Endothelial cell of umbilical vein (primary cell): ENCODE results near the gene OR6Q1. TPM values are rescaled to one million over a fixed set of nuclear protein-coding genes. Genes with fewer than 3 reads are reported as not detected.

Source experiments
- BruUV-seq: library from RNA; stranded (reverse); fragments of 400-500 nt; replicated peaks from 2 replicates; lab custom pipeline; 2021; lab: Mats Ljungman, UMichigan
- CTCF ChIA-PET: fragments of 300-600, 350-600 bp; sonication (Branson Sonifier 250); formaldehyde crosslinking; loops from one replicate; lab custom pipeline; 2021; ENCODE audit warnings: antibody characterized with exemption, inconsistent platforms; lab: Charles Lee
- POLR2A ChIA-PET: fragments of 300-600, 350-600 bp; sonication (Branson Sonifier 250); formaldehyde crosslinking; loops from one replicate; lab custom pipeline; 2021; ENCODE audit warnings: antibody characterized with exemption, inconsistent platforms; lab: Charles Lee
- DNase-seq: peaks from one replicate; pipeline ENCODE4 v3.0.0-alpha.2; 2011; ENCODE audit warnings: low read depth, low spot score
- FAIRE-seq: peaks from 2 replicates; lab custom pipeline; 2011; peaks lifted over from hg19 to GRCh38; lab: Jason Lieb, UNC
- H2AFZ ChIP-seq: 2 replicates; pipeline ENCODE4 v1.6.0; 2012; ENCODE audit warnings: low read depth, low read length, control low read depth, inconsistent platforms
- H3K27ac ChIP-seq: 2 replicates; pipeline ENCODE4 v1.5.1; 2011; ENCODE audit warnings: low read depth, mild to moderate bottlenecking, control low read depth, low read length, moderate library complexity; ENCODE audit not compliant: insufficient read depth
- H3K27me3 ChIP-seq, 2 experiments: 2 replicates each; pipeline versions ENCODE4 v1.6.0 to v1.6.1; 2011; ENCODE audit warnings: low read length in 2 of 2, mixed read lengths in 1 of 2; ENCODE audit not compliant: control insufficient read depth in 2 of 2, insufficient read depth in 2 of 2
- H3K36me3 ChIP-seq, 2 experiments: 2 replicates in 1 of 2; 3 replicates in 1 of 2; pipeline ENCODE4 v1.5.1; 2011; ENCODE audit warnings: low read length in 2 of 2, mild to moderate bottlenecking in 1 of 2, moderate library complexity in 1 of 2; ENCODE audit not compliant: control insufficient read depth in 2 of 2, insufficient read depth in 2 of 2; ENCODE audit errors: extremely low read depth in 1 of 2
- H3K4me1 ChIP-seq: 3 replicates; pipeline ENCODE4 v1.5.1; 2011; ENCODE audit warnings: mild to moderate bottlenecking, low read length; ENCODE audit not compliant: control insufficient read depth, insufficient read depth; ENCODE audit errors: extremely low read depth
- H3K4me2 ChIP-seq: 2 replicates; pipeline ENCODE4 v1.6.1; 2011; ENCODE audit warnings: low read length, control low read depth, mixed read lengths; ENCODE audit not compliant: insufficient read depth
- H3K4me3 ChIP-seq, 3 experiments: fragments of 200-600 bp in 1 of 3; sonication (generic), shearing (Covaris generic) in 1 of 3; replicated peaks in 1 of 3; 2 replicates each; pipeline ENCODE4 v1.5.1; 2011 to 2016; ENCODE audit warnings: control low read depth in 3 of 3, low read length in 3 of 3, mild to moderate bottlenecking in 2 of 3, inconsistent platforms in 1 of 3, low read depth in 1 of 3, moderate library complexity in 1 of 3; ENCODE audit not compliant: insufficient read depth in 1 of 3
- H3K79me2 ChIP-seq: 2 replicates; pipeline ENCODE4 v1.6.0; 2012; ENCODE audit warnings: low read length, inconsistent platforms; ENCODE audit not compliant: control insufficient read depth, insufficient read depth
- H3K9ac ChIP-seq: replicated peaks from 2 replicates; pipeline ENCODE3; 2011; ENCODE audit warnings: low read length, control low read depth; ENCODE audit not compliant: insufficient read depth; ENCODE audit errors: extremely low read depth
- H3K9me1 ChIP-seq: replicated peaks from 3 replicates; pipeline ENCODE4 v1.6.0; 2011; ENCODE audit warnings: mild to moderate bottlenecking, low read length; ENCODE audit not compliant: control insufficient read depth, insufficient read depth; ENCODE audit errors: extremely low read depth
- H3K9me3 ChIP-seq: replicated peaks from 2 replicates; pipeline ENCODE4 v1.5.1; 2012; ENCODE audit warnings: low read length, inconsistent platforms; ENCODE audit not compliant: control insufficient read depth, insufficient read depth
- H4K20me1 ChIP-seq: replicated peaks from 2 replicates; pipeline ENCODE3; 2011; ENCODE audit warnings: mild to moderate bottlenecking, low read length; ENCODE audit not compliant: control insufficient read depth, insufficient read depth; ENCODE audit errors: extremely low read depth
- FOS ChIP-seq: IDR thresholded peaks from 2 replicates; pipeline ENCODE4 v1.6.1; 2011; ENCODE audit warnings: mild to moderate bottlenecking, low read length, moderate library complexity, borderline replicate concordance; ENCODE audit not compliant: insufficient read depth
- GATA2 ChIP-seq: IDR thresholded peaks from 2 replicates; pipeline ENCODE4 v1.7.0; 2011; ENCODE audit warnings: low read depth, mild to moderate bottlenecking, moderate library complexity, mixed read lengths, low read length; ENCODE audit not compliant: insufficient read length, insufficient read depth
- JUN ChIP-seq: IDR thresholded peaks from 2 replicates; pipeline ENCODE4 v1.6.1; 2011; ENCODE audit warnings: borderline replicate concordance, low read depth; ENCODE audit not compliant: insufficient read length, insufficient read depth
- MYC ChIP-seq: IDR thresholded peaks from one replicate; pipeline ENCODE4 v1.6.1; 2011; ENCODE audit warnings: mild to moderate bottlenecking, low read depth, low read length
- POLR2AphosphoS5 ChIP-seq: IDR thresholded peaks from 2 replicates; pipeline ENCODE4 v1.6.1; 2012; ENCODE audit warnings: low read depth, mild to moderate bottlenecking, control low read depth, low read length, moderate library complexity; ENCODE audit not compliant: insufficient read depth
- dilution Hi-C: fragments of 300-500 bp; cut with MboI; formaldehyde crosslinking; loops from one replicate; pipeline ENCODE4 v1.15.0; 2019; ENCODE audit warnings: low sequenced_read_pairs; ENCODE audit not compliant: extremely low pct_ligation_motif_present
- intact Hi-C: fragments of 100-400 bp; cut with micrococcal nuclease; formaldehyde crosslinking; loops from one replicate; pipeline ENCODE4 v1.10.0; 2022
- polyA plus RNA-seq, 4 experiments: library from polyadenylated mRNA; depleted of rRNA in 3 of 4; stranded (reverse) in 3 of 4; unstranded in 1 of 4; fragments of >200 nt; gene quantifications; 2 replicates each; pipeline versions ENCODE4 v1.2.1 to v1.2.3, GENCODE V29; 2011 to 2012; ENCODE audit warnings: missing spikeins in 1 of 4
- total RNA-seq: library from RNA; stranded (reverse); gene quantifications from 2 replicates; pipeline ENCODE4 v1.2.3, GENCODE V29; 2021
- TF ChIP-seq, protein P1 (sequence below): IDR thresholded peaks from 2 replicates; pipeline ENCODE4 v1.6.1; 2011; ENCODE audit not compliant: insufficient read depth, insufficient read length
- TF ChIP-seq, protein P2 (sequence below), 2 donors: IDR thresholded peaks; 1 replicate in 1 of 2; 2 replicates in 1 of 2; pipeline ENCODE4 v1.5.1; 2011; ENCODE audit warnings: low read length in 2 of 2, mild to moderate bottlenecking in 2 of 2, moderate library complexity in 2 of 2, control low read depth in 1 of 2, inconsistent platforms in 1 of 2, low read depth in 1 of 2; ENCODE audit not compliant: insufficient read depth in 1 of 2; ENCODE audit errors: extremely low read depth in 1 of 2

Gene OR6Q1
- total and polyA plus RNA-seq, 2 donors (not counting 3 experiments of a cell fraction or from before 2014, with no cell fraction given), result not detected

DNA sequence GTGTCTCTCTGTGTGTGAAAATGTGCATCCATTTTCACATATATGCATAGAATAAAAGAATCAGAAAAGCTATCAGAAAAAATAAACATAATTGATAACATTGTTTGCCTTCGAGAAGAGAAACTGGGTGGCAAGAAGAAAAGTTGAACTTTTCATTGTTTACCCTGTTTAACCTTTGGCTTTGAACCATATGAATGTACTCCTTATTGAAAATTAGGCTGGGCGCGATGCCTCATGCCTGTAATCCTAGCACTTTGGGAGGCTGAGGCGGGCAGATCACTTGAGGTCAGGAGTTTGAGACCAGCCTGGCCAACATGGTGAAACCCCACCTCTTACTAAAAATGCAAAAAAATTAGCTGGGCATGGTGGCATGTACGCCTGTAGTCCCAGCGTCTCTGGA is 19.0 kb upstream of the OR6Q1 start:
- no peak overlapping the region for H3K4me2 ChIP-seq
- no peak overlapping the region for H3K9ac ChIP-seq
- intact Hi-C loops, result no loop called here
- BruUV-seq, result no TSS peak
- dilution Hi-C loops, result no loop called here
- no peak overlapping the region for H3K4me3 ChIP-seq
- ChIA-PET POLR2A (no interaction called here), CTCF (no interaction called here)
- no peaks in the 10 kb centered on the region for H3K36me3 ChIP-seq
- no peaks in the 10 kb centered on the region for H3K79me2 ChIP-seq
- no peaks in the 10 kb centered on the region for H4K20me1 ChIP-seq
- no peak overlapping the region for H2AFZ ChIP-seq
- H3K4me1 ChIP-seq, result peaks cover 4% of the 10 kb centered on the region
- no peak overlapping the region for H3K27ac ChIP-seq
- TF ChIP-seq FOS, result no peak
- TF ChIP-seq GATA2, result no peak
- TF ChIP-seq, protein P1, sequence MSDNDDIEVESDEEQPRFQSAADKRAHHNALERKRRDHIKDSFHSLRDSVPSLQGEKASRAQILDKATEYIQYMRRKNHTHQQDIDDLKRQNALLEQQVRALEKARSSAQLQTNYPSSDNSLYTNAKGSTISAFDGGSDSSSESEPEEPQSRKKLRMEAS, result no peak
- TF ChIP-seq POLR2AphosphoS5, result no peak
- no peak for TF ChIP-seq MYC
- TF ChIP-seq JUN, result no peak
- TF ChIP-seq, protein P2, sequence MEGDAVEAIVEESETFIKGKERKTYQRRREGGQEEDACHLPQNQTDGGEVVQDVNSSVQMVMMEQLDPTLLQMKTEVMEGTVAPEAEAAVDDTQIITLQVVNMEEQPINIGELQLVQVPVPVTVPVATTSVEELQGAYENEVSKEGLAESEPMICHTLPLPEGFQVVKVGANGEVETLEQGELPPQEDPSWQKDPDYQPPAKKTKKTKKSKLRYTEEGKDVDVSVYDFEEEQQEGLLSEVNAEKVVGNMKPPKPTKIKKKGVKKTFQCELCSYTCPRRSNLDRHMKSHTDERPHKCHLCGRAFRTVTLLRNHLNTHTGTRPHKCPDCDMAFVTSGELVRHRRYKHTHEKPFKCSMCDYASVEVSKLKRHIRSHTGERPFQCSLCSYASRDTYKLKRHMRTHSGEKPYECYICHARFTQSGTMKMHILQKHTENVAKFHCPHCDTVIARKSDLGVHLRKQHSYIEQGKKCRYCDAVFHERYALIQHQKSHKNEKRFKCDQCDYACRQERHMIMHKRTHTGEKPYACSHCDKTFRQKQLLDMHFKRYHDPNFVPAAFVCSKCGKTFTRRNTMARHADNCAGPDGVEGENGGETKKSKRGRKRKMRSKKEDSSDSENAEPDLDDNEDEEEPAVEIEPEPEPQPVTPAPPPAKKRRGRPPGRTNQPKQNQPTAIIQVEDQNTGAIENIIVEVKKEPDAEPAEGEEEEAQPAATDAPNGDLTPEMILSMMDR (IDR thresholded peaks at IDR 0.05; ENCODE audit: extremely low read depth in 1 of 2, insufficient read depth in 1 of 2, low read depth in 1 of 2, low read length in 2 of 2), result no peak
- H3K27me3 ChIP-seq, result no peaks in the 10 kb centered on the region
- H3K9me3 ChIP-seq, result no peaks in the 10 kb centered on the region
- DNase-seq (no peak), FAIRE-seq (no peak)
- H3K9me1 ChIP-seq, result no peaks in the 10 kb centered on the region
